ENCODE results near the gene IKZF4.

Gene IKZF4

DNA sequence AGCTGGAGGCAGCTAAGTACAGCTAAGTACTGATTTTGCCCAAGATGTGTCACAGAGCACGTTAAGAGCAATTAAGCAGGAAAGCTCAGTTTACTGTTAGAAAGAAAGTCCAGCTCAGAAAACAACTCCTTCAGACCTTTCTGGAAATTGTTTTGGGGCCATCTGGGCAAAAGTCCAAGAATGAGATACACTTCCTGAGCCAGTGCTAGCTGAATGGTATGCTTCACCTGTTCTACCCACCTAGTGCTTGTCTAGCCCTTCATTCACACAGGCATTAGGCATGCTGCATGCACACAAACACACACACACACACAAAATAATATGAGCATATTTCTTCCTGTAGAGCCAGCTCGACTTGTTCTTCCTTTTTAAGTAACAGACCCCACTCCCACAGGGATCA lies 6.6 kb upstream of the IKZF4 start:
- Histone ChIP-seq H4K20me1 (ENCODE audit: control insufficient read depth, insufficient read depth, low read depth, low read length) (no peaks in the 10 kb centered on the region), H3K27me3 (ENCODE audit: control insufficient read depth, low read length) (no peaks in the 10 kb centered on the region), H3K4me2 (ENCODE audit: low read length) (no peak overlapping the region), H3K27ac (ENCODE audit: low read depth, low read length) (no peak overlapping the region), H3K79me2 (ENCODE audit: control insufficient read depth, low read length) (no peaks in the 10 kb centered on the region), H3K9me3 (ENCODE audit: control insufficient read depth, insufficient read depth, low read length) (no peaks in the 10 kb centered on the region), H3F3A (ENCODE audit: control insufficient read depth, insufficient read depth) (0 out of 2 replicates have a peak, but pooled peaks cover 3% of the 10 kb centered on the region), H3K4me3 (ENCODE audit: low read length) (no peak overlapping the region), H3K4me1 (ENCODE audit: control insufficient read depth, low read length) (no peaks in the 10 kb centered on the region), H3K36me3 (ENCODE audit: control insufficient read depth, low read length) (no peaks in the 10 kb centered on the region), H3K9me2 (replicated peaks; ENCODE audit: control insufficient read depth, low read length) (no peaks in the 10 kb centered on the region)
- TF ChIP-seq, protein P1, sequence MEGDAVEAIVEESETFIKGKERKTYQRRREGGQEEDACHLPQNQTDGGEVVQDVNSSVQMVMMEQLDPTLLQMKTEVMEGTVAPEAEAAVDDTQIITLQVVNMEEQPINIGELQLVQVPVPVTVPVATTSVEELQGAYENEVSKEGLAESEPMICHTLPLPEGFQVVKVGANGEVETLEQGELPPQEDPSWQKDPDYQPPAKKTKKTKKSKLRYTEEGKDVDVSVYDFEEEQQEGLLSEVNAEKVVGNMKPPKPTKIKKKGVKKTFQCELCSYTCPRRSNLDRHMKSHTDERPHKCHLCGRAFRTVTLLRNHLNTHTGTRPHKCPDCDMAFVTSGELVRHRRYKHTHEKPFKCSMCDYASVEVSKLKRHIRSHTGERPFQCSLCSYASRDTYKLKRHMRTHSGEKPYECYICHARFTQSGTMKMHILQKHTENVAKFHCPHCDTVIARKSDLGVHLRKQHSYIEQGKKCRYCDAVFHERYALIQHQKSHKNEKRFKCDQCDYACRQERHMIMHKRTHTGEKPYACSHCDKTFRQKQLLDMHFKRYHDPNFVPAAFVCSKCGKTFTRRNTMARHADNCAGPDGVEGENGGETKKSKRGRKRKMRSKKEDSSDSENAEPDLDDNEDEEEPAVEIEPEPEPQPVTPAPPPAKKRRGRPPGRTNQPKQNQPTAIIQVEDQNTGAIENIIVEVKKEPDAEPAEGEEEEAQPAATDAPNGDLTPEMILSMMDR (IDR thresholded peaks at IDR 0.05; ENCODE audit: low read depth, low read length, poor library complexity, severe bottlenecking): no peak
- TF ChIP-seq EZH2phosphoT487 (IDR thresholded peaks at IDR 0.05; ENCODE audit: borderline replicate concordance, low read length): no peak

- H3K27ac ChIP-seq (ENCODE audit: low read depth, low read length): no peak overlapping the region
These were observed 3.7 kb upstream of the IKZF4 start for GRCh38 chr12:56017181-56017580.

DNA sequence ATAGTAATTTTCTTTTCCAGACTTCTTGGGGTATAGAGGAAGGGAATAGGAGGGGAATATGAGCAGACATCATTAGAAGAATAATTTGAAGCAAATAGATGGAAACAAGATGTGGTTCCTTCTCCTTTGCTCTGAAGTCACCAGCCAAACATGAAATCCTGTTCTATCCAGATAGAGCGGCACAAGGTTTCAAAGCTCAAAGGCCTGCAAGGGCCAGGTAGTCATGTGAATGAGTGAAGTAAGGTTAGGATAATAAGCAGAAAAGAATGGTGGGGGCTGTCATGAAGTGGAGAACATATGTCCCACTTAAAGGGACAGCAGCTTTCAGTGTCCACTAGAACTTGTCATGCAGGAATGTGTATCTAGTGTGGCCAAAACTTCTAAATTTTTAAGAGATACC lies 2.5 kb upstream of the IKZF4 start:
- Histone ChIP-seq H3K4me3 (ENCODE audit: low read length) (no peak overlapping the region), H3K79me2 (ENCODE audit: control insufficient read depth, low read length) (no peaks in the 10 kb centered on the region), H3K27ac (ENCODE audit: low read depth, low read length) (no peak overlapping the region), H3K4me1 (ENCODE audit: control insufficient read depth, low read length) (peaks cover 6% of the 10 kb centered on the region; the same call in 1 of the 2 replicates), H3K4me2 (ENCODE audit: low read length) (no peak overlapping the region), H3K9me3 (ENCODE audit: control insufficient read depth, insufficient read depth, low read length) (no peaks in the 10 kb centered on the region), H3K9me2 (replicated peaks; ENCODE audit: control insufficient read depth, low read length) (no peaks in the 10 kb centered on the region), H3K36me3 (ENCODE audit: control insufficient read depth, low read length) (no peaks in the 10 kb centered on the region), H4K20me1 (ENCODE audit: control insufficient read depth, insufficient read depth, low read depth, low read length) (no peaks in the 10 kb centered on the region), H3F3A (ENCODE audit: control insufficient read depth, insufficient read depth) (no peaks in the 10 kb centered on the region), H3K27me3 (ENCODE audit: control insufficient read depth, low read length) (no peaks in the 10 kb centered on the region)
- no peak for TF ChIP-seq EZH2phosphoT487 (IDR thresholded peaks at IDR 0.05; ENCODE audit: borderline replicate concordance, low read length)
- TF ChIP-seq, protein P1 (IDR thresholded peaks at IDR 0.05; ENCODE audit: low read depth, low read length, poor library complexity, severe bottlenecking): no peak

More at GRCh38 chr12:56017181-56017580, 3.7 kb upstream of the IKZF4 start:
- H3K27me3 ChIP-seq (ENCODE audit: control insufficient read depth, low read length): no peaks in the 10 kb centered on the region
- no peaks in the 10 kb centered on the region for H3F3A ChIP-seq (ENCODE audit: control insufficient read depth, insufficient read depth)
- H3K9me2 ChIP-seq (replicated peaks; ENCODE audit: control insufficient read depth, low read length): no peaks in the 10 kb centered on the region
- no peaks in the 10 kb centered on the region for H3K36me3 ChIP-seq (ENCODE audit: control insufficient read depth, low read length)
- H3K9me3 ChIP-seq (ENCODE audit: control insufficient read depth, insufficient read depth, low read length): no peaks in the 10 kb centered on the region
- peaks cover 6% of the 10 kb centered on the region; the same call in 1 of the 2 replicates for H3K4me1 ChIP-seq (ENCODE audit: control insufficient read depth, low read length)
- no peak for TF ChIP-seq EZH2phosphoT487 (IDR thresholded peaks at IDR 0.05; ENCODE audit: borderline replicate concordance, low read length)
- TF ChIP-seq, protein P1 (IDR thresholded peaks at IDR 0.05; ENCODE audit: low read depth, low read length, poor library complexity, severe bottlenecking): no peak
- H3K4me3 ChIP-seq (ENCODE audit: low read length): no peak overlapping the region
- H3K79me2 ChIP-seq (ENCODE audit: control insufficient read depth, low read length): no peaks in the 10 kb centered on the region
- H3K4me2 ChIP-seq (ENCODE audit: low read length): no peak overlapping the region
- no peaks in the 10 kb centered on the region for H4K20me1 ChIP-seq (ENCODE audit: control insufficient read depth, insufficient read depth, low read depth, low read length)

Measured in DOHH2 (cell line).